HK-2 (cell line): ENCODE measurements around the gene TEX38.
"Not testable (repeated sequence)": the region's sequence is repeated elsewhere in the genome, so short reads cannot be mapped to it uniquely, and the experiment has no call there.

ENCODE experiments used
- DNase-seq: peaks from one replicate; pipeline ENCODE4 v3.0.0-alpha.2; 2018; ENCODE audit not compliant: unreplicated experiment

TEX38 gene

DNA sequence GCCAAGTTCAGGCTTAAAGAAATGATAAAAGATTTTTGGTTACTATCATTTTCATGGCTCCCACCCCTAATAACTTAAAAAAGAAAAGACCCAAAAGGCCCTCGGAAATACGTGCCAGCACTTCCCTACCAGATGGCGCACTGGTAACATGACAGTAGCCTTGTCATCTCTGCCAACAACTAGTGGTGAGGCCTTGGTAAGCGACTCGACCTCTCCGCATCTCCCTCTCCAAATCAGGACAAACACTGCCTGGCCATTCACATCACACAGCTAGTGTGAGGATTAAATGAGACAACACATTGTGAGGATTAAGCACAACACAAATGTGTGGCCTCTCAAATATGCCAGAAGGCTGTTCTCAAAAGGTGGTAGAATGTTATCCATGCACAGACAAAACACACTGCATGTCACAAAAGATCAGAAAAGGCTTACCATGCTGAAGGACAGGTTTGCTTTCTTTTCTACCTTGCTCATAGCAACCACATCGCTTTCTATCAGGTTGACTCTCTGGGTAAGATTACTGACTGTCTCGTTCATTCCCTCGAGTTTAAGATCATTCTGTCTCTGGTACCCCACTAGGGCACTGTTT is 16.4 kb downstream of the TEX38 start:
- no peak for DNase-seq

DNA sequence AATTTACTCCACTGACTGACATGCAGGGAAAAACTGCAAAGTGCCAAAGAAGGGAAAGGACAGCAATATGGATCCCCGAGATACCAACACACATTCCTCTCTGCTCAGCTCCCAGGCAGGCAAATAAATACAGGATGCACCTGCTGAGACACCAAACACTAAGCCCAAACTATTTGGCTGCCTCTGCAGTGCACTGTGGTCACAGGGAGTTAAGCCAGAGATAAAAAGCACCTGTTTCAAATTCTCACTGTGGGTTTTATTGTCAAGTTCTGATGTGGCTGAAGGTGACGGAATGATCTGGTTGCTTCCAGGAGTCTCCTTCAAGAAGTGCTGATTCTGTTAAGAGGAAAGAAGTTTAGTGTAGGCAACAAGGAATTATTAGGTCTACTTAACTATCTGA is 17.7 kb downstream of the TEX38 start:
- DNase-seq = no peak

DNA sequence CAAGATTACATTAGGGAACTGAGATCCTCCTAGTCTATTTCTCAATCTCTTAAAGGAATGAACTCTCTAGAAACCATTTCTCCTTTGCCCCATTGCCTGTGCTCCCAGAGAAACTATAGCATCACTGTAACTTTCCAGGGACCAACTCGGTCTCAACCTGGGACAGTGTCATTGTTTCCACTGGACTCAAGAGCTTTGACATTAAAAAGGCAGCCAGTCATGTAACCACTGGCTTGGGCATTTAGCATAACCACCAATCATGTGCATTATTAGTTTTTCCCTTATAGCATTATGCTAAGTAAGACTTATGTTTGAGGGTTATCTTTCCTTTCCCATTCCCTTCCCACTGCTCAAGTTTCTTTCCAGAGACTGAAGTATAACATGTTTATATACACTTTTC is 18.2 kb downstream of the TEX38 start:
- DNase-seq = no peak

DNA sequence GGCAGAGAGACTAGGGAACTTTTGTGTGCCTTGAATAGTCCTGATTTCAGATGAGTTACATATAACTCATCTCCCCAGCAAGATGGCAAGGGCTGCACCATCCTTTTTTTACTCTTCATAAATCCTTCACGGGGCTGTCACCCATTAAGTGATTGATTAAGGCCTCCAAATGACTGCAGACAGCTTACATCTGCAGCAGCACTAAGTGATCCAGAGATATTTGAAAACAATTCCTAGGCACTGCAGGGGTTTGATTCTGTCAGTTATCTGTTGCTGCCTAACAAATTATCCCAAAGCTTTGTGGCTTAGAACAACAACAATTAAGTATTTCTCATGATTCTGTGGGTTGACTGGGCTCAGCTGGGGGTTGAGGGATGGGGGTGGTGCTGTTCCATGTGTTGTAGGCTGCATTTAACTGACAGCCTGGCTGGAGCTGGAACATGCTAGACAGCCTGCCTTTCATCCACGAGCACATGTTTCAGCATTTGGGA is 19.3 kb downstream of the TEX38 start:
- no peak for DNase-seq

DNA sequence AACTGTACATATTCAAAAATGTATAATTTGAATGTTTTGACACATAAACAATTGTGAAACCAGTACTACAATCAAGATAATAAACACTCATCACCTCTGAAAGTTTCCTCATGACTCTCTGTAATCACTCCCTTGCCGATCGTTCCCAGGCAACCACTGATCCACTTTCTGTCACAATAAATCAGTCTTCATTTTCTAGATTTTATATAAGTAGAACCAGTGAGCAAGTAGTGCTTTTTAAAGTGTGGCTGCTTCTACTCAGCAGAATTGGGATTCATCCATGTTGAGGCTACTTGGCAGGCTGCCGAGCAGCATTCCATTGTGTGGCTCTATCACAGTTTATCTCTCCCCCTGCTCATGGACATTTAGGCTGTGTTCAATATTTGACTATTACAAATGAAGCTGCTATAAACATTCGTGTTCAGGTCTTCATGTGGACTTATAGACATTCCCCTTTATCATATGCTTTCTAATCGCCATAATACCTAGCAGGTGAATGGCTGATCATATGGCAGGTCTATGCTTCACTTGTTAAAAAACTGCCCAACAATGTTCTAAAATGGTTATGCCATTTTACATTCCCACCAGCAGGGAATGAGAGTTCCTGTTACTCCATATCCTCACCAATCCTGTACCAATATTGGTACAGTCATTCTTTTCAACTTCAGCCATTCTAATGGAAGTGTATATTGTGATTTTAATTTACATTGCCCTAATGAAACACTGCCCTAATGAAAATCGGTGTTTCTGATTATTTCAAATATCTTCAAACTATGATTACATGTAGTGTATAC is 20.5 kb downstream of the TEX38 start:
- DNase-seq = no peak

DNA sequence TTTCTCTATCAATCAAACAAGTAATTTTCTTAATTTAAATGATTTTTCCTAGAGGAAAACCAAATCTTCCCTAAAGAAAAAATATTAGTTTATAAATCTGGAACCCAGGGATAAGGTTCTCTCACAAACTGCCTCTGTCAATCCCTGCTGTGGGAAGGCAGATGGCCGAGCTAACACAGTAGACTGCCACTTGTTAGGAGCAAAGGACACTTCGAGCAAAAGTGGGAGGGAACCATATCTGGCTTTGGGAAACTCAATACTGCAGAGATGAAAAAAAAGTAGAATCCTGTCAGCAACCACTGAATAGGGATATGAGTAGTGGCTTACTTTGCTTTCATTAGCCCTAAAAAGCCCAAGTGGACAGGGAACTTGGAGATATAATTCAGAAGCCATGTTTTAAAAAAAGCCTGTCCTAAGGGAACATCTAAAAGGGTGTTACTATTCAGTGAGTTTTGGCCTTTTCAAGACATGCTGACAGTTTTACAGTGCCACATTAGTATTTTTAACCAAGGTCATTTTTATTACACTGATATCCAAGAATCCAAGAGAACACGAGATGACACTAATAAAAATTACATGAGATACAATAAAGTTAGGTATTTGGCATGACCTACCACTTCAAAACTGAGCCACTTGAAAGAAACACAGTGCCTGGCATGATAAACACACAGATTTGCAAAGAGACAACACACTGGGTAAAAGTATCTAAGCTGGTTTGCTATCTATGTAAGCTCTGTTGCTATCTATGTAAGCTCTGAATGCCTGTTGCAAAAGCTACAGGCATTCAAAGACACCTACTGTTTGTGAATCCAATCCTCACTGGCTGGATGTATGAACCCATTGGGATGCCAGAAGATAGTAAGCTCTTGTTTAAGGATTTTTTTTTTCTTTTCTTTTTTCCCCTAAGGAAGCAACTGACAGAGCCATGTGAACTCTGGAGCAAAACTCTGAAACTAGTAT is 21.4 kb downstream of the TEX38 start:
- DNase-seq = no peak

DNA sequence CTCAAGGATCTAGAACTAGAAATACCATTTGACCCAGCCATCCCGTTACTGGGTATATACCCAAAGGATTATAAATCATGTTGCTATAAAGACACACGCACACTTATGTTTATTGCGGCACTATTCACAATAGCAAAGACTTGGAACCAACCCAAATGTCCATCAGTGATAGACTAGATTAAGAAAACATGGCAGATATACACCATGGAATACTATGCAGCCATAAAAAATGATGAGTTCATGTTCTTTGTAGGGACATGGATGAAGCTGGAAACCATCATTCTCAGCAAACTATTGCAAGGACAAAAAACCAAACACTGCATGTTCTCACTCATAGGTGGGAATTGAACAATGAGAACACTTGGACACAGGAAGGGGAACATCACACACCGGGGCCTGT is 23.0 kb downstream of the TEX38 start:
- DNase-seq = not testable (repeated sequence)

DNA sequence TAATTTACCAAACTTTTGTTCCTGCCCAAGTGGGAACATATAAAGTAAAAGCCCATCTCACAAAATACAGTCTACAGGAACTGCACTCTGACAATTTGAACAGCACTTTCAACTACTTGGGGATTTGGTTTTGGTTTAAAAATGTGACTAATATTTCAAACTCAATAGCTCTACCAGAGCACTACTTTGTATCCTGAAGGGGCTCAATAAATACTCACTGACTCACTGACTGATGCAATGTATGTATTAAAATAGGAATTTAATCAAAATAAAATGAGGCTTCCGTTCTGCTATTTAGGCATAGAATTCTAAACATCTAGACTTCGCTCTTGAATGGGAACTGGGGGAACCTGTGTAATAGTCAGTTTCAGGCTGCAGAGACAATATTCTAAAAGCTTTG is 25.4 kb downstream of the TEX38 start:
- DNase-seq = no peak

DNA sequence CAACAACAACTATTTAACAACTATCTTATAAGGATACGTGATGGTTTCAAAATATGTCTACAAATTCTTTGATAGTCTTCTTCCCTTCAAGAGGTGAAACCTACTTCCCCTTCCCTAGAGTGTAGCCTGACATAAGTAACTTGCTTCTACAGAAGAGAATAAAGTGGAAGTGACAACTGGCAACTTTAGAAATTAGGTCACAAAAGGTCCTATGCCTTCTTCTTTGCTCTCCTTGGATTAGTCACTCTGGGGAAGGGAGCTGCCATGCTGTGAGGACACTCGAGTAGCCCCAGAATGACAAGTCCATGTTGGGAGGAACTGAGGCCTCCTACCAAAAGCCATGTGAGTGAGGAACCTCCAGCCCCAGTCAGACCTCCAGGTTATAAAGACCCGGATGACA is 28.0 kb downstream of the TEX38 start:
- DNase-seq = no peak

DNA sequence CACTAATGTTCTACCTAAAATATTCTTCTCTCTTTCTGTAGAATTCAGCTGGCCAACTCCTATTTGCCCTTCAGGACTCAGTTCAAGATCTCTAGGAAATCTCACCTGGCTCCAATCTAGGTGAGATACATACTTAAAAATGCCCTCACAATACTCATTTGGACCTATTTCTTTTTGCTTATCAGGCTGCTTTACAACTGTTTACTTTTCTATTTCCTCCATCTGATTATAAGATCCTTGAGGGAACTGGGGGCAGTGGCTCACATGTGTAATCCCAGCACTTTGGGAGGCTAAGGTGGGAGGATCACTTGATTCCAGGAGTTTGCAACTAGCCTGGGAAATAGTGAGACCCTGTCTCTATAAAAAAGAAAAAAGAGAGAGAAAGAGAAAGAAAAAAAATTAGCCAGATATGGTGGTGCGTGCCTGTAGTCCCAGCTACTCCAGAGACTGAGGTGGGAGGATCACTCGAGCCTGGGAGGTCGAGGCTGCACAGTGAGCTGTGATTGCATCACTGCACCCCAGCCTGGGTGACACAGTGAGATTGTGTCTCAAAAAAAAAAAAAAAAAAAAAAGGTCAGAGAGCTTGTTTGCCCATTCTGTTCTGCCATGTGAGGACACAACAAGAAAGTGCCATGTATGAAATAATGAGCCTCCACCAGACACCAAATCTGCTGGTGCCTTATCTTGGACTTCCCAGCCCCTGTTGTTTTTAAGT is 32.4 kb downstream of the TEX38 start:
- DNase-seq = no peak

DNA sequence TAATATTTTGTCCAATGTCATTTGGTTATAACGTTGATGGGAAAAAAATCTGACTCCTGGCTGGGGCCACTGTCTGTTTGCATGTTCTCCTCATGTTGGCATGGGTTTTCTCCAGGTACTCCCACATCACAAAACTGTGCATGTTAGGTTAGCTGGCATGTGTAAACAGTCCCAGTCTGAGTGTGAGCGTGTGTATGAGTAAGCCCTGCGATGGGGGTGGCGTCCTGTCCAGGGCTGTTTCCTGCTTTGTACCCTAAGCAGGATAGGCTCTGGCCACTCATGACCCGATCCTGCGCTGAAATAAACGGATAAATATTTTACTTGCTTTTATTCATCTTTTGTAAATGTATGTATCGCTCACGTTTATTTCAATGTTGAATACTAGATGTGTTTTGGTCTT is 33.8 kb downstream of the TEX38 start:
- no peak for DNase-seq

DNA sequence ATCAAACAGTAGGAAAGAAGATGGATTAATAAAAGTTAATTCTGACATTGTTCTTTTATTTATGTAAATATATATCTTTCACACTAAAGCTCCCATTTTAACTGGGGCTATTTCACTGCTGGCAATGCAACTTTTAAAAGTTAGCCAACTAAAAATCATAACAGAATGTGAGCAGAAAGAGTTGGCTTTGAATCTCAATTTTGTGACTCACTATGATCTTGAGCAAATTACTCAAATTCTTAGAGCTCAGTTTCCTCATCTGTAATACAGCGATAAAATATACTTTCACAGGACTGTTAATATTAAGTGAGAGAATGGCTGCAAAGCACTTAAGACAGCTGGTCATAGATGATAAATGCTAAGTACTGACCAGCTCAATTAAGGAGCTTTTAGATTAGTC is 36.5 kb downstream of the TEX38 start:
- no peak for DNase-seq

DNA sequence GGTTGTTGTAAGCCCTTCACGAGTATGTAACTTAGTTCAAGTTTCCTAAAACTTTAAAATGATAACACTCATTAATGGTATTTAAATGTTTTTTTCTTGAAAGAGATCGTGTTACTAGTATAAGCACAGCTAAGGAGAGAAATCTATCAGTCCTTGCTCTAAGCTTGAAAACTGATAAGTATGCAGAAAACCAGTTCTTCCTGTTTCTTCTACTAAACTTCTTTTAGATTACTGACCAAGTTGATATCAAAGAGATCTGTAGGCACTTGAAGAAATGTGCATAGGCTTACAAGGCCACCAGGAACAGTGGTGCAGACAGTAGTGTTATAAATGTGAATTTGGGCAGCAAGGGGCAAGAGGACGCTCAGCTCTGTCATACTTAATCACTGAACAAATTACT is 43.3 kb downstream of the TEX38 start:
- no peak for DNase-seq

DNA sequence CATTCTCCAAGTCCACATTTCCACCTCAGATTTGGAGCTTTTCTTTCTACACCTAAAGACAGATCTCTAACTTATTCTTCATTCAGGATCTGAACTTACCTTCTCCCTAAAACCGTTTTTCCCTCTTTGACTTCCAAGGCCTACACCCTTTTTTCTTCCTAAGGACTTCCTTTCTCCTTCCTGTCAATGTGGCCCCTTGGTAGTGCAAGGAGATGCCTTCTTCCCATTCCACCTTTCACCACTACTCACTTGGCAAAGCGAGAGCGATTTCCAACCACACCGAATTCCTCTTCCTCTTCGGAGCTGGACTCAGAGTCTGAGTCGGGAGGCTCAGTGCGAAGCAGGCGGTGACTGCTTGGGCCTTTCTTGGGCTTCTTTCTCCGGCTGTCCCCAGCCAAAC is 46.0 kb downstream of the TEX38 start:
- DNase-seq = no peak

DNA sequence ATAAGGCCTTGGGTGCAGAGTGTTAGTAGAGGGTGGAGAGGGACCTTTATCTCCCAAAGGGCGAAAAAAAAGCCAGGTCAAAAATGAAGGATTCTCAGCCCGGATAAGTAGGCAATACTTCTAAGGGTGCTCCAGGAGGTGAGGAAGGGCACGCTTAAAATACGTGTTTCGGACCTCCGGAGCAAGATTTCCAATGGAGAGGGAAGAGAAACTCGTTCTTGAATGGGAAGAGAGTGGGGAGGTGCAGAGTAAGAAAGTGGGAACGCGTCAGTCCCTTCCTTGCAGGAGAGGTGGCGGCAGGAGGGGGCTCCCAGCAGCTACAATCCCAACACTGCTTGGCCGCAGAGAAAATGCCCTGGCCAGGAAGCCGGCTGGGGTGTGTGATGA is 46.7 kb downstream of the TEX38 start:
- DNase-seq = peak; percentile 2

DNA sequence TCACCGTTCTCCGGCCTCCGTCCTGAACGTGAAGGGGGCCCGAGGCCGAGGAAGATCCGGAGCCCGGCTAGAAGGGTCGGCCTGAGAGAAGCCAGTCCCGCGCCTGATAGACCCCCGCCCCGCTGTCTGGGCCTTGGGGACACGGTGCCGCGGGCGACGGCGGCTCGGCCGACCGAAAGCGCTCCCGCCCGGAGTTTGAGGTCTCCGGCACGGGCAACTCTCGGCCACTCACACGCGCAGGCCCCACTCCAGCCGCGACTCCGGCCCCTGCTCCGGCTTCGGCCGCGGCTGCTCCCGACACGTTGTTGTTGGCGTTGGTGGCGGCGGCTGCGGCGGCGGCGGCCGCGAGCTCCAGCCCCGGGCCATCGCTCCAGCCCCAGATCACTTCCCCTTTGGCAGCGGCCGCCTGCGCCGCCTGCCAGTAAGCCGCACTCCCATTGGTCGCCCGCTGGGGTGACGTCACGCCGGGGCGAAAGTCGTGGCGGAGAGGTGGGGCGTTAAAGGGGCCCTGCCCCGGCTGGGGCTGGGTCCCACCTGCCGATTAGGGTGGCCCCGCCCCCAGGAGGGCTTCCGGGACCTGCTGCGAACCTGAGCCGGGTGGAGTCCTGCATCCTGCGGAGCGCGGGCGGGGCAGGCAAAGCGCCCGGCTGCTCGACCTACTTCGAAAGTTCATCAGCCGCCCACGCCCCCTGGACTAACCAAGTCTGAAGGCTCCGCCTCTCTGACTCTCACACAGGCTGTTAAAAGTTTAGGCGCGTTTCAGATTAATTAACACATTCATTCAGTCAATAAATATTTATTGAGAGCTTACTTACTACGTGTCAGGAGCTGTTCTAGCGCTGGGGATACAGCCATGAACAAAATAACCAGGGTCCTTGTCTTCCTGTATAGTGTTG is 47.3 kb downstream of the TEX38 start, which contains the start of gene EFCAB14:
TSS of gene EFCAB14 (minus strand) at position 388 of the 896 bp plus-strand sequence. CDS start 1,027 bp downstream, outside the sequence.
- peak; percentile 97 for DNase-seq

DNA sequence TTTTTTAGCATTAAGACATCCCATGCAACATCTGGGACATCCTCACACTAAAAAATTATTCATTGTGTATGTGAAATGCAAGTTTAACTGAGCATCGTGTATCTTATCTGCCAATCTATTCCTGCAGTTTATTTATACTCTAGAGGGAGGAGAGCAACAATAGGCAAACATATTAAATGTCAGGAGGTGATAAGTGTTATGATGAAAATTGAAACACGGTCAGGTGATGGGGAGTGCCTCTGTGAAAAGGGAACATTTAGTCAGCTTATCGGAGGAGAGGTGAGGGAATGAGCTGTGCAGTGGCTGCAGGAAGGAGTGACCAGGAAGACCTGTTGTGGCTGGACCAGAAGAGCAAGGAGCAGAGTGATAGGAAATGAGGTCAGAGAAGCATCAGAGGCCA is 48.0 kb downstream of the TEX38 start:
- DNase-seq = peak; percentile 3

DNA sequence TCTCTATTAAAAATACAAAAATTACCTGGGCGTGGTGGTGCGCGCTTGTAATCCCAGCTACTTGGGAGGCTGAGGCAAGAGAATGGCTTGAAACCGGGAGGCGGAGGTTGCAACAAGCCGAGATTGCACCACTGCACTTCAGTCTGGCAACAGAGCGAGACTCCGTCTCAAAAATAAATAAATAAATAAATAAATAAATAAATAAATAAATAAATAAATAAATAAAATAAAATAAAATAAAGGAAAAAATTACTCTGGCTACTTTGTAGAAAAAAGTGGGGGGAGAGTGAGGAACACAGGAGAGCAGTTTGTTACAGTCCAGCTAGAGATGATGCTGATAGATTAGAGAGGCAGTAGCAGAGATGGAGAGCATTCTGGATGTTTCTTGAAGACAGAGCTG is 48.7 kb downstream of the TEX38 start:
- not testable (repeated sequence) for DNase-seq

DNA sequence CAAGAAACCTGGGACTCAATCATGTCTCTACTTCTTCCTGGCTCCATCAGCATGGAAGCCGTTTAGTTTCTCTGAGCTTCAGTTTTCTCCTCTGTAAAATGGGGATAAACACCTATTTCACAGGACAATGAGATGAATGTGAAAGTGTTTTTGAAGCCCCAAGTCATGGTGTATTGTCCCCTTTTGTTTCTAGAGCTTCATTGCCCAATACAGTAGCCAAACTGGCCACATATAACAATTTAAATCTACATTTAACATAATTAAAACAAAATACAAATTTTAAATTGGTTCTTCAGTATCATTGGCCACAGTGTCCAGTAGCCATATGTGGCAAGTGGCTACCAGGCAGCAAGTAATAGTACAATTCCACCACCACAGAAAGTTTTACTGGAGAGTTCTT is 49.5 kb downstream of the TEX38 start:
- no peak for DNase-seq

DNA sequence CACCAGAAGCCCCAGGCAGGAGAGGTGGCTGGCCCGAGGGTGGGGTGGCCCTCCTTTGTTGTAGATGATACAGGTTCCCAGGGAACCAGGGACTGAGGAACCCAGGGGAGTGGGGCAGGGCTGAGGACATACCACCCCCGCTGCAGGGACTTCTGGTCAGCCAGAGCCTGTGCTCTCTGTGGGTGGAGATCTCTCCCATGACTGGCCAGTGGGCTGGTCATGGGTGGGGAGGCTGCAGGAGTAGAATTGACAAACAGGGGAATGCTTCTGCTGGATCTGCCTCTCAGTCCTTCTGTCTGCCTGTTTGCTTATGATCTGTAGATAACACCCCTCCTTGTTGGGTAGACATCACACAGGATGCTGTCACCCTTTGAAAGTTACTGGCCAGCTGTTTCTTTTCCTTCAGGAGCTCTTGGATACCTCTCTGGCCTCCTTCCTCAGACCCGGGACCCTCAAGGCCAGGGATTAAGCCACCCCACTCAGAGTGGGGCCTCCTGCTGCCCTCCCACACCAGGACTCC is 50.1 kb downstream of the TEX38 start:
- no peak for DNase-seq
